HG03378 (cell line): ENCODE results near the gene EXOC4.
"Not testable (repeated sequence)": the region's sequence is repeated elsewhere in the genome, so short reads cannot be mapped to it uniquely, and the experiment has no call there.

Experiments
- ATAC-seq: cut with Tn5 transposase; IDR thresholded peaks from one replicate; pipeline ENCODE4 v1.9.1; 2021; ENCODE audit warnings: mild to moderate bottlenecking, moderate library complexity; ENCODE audit not compliant: unreplicated experiment

The EXOC4 gene

GRCh38 chr7:133777701-133778100, 524.8 kb downstream of the EXOC4 start:
- ATAC-seq, result no peak

- ATAC-seq, result peak; percentile 89
Observed at GRCh38 chr7:133778472-133778871, 525.6 kb downstream of the EXOC4 start.

DNA sequence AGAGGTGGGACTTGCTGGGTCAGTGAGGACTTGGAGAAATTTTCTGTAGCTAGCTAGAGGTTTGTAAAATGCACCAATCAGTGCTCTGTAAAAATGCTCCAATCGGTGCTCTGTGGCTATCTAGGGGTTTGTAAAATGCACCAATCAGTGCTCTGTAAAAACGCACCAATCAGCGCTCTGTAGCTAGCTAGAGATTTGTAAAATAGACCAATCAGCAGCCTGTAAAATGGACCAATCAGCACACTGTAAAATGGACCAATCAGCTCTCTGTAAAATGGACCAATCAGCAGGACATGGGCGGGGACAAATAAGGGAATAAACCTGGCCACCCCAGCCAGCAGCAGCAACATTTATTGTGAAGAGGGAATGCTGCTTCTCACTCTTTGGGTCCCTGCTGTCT, 526.7 kb downstream of the EXOC4 start:
- not testable (repeated sequence) for ATAC-seq

DNA sequence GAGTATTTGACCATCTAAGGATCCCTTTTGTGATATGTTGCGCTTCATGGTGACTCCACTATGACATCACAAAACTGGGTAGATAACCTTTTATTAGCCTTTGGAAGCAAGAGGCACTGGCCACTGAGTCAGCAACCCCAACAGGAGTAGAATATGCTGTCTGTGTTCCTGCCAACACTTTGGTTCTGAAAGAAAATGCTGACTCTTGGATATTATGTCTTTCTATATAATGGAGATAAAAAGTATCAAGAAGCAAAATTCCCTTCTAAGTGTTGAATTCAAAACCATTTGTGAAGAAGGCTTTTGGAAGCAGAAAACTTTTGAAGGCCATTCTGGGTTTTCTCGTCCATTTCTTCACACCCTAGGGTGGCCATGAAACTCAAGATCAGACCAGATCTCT, 528.0 kb downstream of the EXOC4 start:
- no peak for ATAC-seq

DNA sequence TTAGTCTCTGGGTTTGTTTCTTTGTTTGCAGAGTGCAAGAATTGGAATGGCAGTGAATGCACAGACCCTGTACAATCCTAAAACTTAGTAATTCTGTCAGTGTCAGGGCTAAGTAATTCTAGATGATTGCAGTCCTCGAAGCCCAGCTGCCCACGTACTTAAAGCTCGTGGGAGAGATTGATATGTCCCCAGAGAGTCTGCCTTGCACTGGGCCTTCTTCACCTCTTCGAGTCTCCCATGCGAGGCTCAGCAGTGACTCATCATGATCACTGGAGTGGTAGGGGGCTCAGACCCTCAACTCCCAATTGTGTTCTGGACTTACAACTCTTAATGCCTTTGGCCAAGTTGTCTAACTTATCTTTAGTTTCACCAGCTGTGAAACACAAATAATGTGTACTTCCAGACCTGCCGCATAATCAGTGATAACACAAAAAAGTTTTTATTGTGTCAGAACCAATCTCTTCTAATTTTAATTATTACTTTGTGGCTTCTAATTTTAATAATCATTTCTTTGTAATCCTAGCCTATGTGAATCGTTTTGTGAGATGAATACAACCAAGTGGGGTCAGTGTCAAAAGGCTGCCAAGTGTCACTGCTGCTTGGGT, 528.7 kb downstream of the EXOC4 start:
- ATAC-seq, result no peak

DNA sequence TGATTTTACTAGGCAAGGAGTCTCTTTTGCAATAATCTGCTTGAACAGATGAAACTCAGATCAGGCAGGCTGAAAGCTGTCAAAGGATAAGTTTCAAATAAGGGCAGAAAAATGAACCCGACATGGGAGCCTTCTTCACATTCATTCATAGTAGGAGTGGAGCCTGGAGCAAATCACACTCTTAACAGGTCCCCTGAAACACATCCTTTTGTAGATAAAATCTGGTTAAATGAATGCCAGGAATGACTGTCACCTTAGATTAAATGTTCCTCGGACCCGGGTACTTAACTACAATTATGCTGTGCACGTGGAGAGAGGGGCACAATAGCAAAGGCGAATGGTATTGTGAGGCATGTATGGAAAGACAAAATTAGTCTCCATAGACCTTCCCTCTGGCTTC, 529.6 kb downstream of the EXOC4 start:
- no peak for ATAC-seq

DNA sequence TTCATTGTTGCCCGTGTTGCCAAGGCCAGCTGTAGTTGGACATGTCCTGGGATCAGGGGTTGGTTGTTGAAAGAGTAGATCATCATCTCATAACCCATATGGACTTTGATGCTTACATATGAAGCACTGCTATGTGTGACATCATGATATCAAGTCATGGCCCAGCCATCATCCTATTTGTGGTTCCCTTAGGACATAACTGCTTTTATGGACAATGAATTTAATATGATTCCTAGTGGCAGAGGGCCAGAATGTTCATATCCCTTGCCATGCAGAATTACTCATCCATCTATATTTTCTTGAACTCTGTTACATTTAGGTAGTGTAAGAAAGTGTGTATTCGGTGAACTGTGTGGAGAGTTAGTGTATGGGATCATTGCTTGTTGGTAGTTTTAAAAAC, 530.4 kb downstream of the EXOC4 start:
- ATAC-seq, result no peak

DNA sequence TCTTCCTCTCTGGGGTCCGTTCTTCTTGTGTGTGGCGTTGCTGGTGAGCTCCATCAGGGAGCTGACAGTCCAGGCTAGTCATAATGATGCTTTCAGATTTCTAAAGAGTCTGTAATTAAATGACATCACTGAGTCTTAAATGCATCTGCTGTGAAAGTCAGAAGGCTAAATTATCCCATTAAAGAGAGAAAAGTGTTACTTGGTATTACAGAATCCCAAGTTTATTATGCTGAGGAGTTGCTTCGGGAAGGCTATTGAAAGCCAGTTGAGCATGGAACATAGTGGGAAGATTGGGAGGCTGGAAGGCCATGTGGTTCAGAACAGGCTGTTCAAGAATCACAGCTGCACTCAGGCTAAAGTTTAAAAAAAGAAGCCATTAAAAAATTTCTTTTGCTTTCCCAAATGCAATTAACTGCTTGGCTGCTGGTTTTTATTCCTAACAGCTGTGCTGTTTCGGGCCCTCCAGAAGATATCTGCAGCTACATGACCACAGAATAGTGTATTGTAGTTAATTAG, 531.7 kb downstream of the EXOC4 start:
- no peak for ATAC-seq

DNA sequence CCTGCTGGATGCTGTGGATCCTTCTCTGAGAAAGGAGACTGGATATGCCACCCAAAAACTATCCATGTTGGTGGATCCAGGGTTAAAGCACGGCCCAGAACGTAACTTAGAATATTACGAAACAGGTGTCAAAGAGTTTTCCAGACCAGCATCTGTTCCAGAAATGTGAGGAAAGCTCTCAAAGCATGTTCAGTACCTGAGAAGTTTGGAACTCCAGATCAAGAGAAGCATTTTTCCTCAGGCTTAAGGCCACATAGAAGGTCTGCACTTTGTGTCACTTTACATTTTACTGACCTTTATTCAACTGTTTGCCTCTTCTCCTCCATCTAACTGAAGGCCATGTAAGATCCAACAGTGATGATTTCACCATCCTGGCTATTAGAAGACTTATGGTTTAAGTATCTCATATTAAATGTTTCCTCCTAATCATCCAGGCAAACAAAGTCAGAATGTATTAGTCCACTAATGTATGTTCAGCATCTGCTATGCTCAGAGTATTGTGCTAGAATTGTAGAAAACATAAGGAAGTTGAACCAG, 533.6 kb downstream of the EXOC4 start:
- ATAC-seq, result no peak

DNA sequence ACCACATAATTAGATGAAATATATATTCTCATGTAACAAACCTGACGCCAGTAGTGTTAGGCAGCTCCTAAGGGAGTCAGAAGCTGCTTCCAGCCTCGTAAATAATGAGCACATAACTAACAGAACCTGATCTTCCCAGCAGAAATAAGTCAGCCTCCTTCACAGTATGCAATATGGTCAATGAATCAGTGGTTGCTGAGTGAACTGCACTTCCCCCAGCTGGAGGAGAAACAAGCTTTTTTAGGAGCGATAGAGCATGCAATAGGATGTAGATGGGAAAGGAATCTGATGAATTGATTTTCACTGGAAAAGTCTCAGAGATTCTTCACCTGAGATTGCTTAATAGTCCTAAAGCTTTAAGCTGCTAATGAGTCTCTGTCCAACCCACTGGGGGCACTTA, 537.1 kb downstream of the EXOC4 start:
- no peak for ATAC-seq

DNA sequence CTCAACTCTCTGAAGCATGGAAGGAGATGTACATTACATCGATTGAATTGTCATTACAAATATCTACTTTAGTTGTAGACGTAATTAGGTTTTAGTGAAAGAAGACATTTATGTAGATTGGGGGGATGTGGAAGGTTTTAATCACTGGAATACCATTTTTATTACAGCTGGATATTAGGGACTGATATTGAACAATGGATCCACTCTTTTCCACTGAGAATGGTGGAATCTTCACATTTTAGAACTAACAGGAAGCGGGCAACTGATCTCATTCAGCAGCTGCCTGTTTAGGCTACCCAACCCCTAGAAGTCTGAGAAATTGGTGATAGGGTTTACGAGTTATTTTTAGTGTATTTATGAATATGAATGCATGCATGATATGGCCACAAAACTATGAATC, 538.0 kb downstream of the EXOC4 start:
- no peak for ATAC-seq

GRCh38 chr7:133794479-133794878, 541.6 kb downstream of the EXOC4 start:
- ATAC-seq, result no peak

DNA sequence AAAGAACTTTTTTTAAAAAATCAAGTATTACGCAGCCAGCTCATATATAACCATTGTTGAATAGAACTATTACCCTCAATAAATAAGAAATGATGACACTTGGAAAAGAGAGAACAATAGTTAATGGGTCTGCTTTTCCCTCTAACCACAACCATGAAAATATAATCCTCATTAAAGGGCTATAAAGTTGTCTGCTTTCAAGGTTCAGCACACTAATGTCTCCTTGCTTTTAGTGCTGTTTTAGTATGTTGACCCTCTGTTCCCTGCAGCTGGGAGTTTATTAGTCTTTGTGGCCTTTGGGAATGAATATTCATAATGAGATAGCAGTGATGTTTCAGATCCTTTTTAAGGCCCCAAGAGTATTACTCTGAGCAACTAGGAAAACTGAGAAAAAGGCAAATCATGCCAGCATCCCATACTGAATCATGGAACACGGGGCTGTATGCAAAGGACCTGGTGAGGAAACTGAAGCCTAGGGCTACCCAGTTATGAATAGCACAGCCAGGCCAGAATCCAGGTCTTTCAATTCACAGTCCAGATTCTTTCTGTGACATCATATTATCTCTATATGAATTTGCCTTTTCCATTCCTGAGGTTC, 542.3 kb downstream of the EXOC4 start:
- ATAC-seq, result no peak

GRCh38 chr7:133796782-133797745, 544.2 kb downstream of the EXOC4 start:
- no peak for ATAC-seq

DNA sequence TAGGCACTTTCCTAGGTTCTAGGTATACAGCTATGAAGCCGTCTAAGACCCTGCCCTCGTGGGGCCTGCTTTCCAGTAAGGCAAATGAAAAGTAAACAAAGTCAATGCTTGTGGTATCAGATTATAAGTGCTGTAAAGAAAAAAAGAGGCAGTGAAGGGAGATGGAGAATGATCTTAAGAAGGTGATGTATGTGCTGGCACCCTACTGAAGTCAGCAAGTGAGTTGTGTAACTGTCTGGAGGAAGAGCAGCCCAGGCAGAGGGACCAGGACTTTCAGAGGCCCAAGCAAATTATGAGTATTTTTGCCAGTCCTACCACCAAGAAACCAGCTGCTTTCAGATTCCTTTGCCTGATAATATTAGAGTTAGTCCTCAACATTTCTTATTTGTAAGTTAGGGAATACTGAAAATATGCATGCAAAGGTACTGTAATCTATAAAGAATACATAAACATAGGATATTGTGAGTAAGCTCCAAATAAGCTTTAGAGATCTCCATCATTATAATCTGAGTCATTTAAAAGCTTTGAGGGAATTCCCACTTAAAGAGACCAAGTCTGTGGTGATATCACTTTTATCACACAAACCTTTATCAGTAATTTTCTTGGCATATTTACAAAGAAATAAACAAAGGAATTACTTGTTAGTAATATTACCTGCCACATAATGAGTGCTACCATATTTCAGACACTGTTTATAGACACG, 545.1 kb downstream of the EXOC4 start:
- ATAC-seq, result no peak

DNA sequence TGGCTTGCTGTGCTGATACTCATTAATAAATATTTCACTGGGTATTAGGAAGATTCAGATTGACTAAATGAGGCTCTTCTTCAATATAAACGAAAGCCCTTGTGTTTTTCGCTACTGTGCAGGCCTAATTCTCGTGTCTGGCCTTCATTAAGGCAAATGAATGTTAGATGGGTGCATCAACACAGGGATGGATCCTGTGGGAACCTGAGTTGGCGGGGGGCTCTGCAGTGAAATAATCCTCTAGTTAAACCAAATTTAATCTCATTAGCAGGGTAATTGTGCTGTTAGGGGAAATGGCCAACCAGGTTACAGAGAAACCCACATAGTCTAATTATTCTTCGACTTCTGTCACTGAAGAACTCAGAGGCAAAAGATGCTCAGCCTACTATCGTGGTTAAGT, 548.5 kb downstream of the EXOC4 start:
- no peak for ATAC-seq

DNA sequence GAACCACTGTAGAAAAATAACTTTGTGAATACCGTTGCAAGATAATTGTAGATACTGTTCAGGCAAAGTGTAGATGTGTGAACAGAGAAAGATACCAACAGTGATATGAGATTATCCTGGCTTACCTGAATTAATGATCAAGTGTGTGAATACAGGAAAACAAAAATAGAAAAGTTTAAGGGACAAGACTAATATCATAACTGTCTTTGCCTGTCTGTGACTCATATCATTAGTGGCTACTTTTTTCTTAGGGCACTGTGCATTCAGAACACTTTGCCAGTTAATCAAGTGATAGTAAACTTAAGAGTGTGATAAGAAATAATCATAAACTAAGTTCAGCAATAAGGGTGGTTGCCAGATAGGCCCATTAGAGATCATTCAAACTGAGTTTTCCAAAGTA, 551.2 kb downstream of the EXOC4 start:
- peak; percentile 69 for ATAC-seq

DNA sequence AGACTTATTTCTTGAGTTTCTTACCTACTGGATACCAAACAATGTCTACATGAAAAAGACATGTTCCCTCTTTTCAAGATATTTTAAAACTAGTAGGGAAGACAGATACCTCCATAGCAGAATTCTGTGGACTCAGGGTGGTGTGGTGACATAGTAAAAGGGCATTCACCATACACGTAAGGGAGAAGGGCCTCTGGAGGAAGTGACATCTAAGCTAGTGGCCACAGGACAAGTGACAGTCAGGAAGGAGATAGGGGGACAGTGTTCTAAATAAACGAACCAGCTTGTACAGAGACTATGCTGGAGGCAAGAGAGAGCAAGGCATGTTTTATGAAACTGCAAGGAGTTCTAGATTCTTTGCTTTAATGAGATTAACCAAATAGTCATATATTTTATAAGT, 552.5 kb downstream of the EXOC4 start:
- ATAC-seq, result no peak

GRCh38 chr7:133807624-133808492, 555.0 kb downstream of the EXOC4 start:
- ATAC-seq, result no peak

DNA sequence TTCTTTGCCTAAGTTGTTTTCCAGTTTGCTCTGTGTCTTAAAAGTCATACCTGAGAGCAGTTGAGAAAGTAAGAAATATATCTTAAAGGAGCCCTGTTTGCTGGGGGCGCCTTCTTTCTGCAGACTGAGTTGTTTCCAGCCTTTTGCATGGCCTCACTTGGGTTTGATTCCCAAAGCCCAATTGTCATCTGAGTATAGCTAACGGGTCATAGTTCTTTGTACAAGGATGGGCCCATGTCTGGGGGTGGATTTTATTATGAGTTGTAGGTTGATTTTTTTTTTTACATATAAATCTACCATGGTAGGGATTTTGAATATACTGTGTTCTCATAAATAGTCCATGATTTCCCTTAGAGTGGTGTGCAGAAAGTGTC, 555.6 kb downstream of the EXOC4 start:
- no peak for ATAC-seq
